ENCODE data around the gene ERICH2.

The ERICH2 gene

GRCh38 chr2:170817093-170818035 is 47.2 kb downstream of the ERICH2 start:
- no peak for DNase-seq (ENCODE audit: low read depth in 2 of 2)

- DNase-seq (ENCODE audit: low read depth in 2 of 2): no peak
These were observed 48.0 kb downstream of the ERICH2 start for GRCh38 chr2:170818036-170818751.

GRCh38 chr2:170818752-170819470 is 48.7 kb downstream of the ERICH2 start:
- DNase-seq (ENCODE audit: low read depth in 2 of 2): no peak

GRCh38 chr2:170819680-170820664 is 49.8 kb downstream of the ERICH2 start:
- no peak for DNase-seq (ENCODE audit: low read depth in 2 of 2)

GRCh38 chr2:170820757-170821530 is 50.8 kb downstream of the ERICH2 start:
- DNase-seq (ENCODE audit: low read depth in 2 of 2): no peak

GRCh38 chr2:170821531-170822289 is 51.5 kb downstream of the ERICH2 start:
- no peak for DNase-seq (ENCODE audit: low read depth in 2 of 2)

GRCh38 chr2:170822290-170823087 is 52.3 kb downstream of the ERICH2 start:
- no peak for DNase-seq (ENCODE audit: low read depth in 2 of 2)

GRCh38 chr2:170823088-170823897 is 53.1 kb downstream of the ERICH2 start:
- no peak for DNase-seq (ENCODE audit: low read depth in 2 of 2)

GRCh38 chr2:170823898-170824215 is 53.7 kb downstream of the ERICH2 start:
- no peak for DNase-seq (ENCODE audit: low read depth in 2 of 2)

GRCh38 chr2:170824526-170825015 is 54.4 kb downstream of the ERICH2 start:
- DNase-seq (ENCODE audit: low read depth in 2 of 2): no peak

GRCh38 chr2:170827841-170828532 is 57.8 kb downstream of the ERICH2 start:
- DNase-seq (ENCODE audit: low read depth in 2 of 2): no peak

- DNase-seq (ENCODE audit: low read depth in 2 of 2): no peak
These were observed 58.3 kb downstream of the ERICH2 start for GRCh38 chr2:170828533-170828916.

GRCh38 chr2:170829036-170829435 is 58.9 kb downstream of the ERICH2 start:
- DNase-seq (ENCODE audit: low read depth in 2 of 2): no peak

GRCh38 chr2:170830166-170830565 is 60.0 kb downstream of the ERICH2 start:
- no peak for DNase-seq (ENCODE audit: low read depth in 2 of 2)

GRCh38 chr2:170831115-170831514 is 60.9 kb downstream of the ERICH2 start:
- DNase-seq (ENCODE audit: low read depth in 2 of 2): no peak

GRCh38 chr2:170836027-170836426 is 65.8 kb downstream of the ERICH2 start:
- no peak for DNase-seq (ENCODE audit: low read depth in 2 of 2)

- no peak for DNase-seq (ENCODE audit: low read depth in 2 of 2)
These were observed 70.6 kb downstream of the ERICH2 start for GRCh38 chr2:170840717-170841210.
